HG03460 (cell line): Measurements from ENCODE around the gene EPRS1.

ENCODE experiments used
- ATAC-seq: cut with Tn5 transposase; IDR thresholded peaks from one replicate; pipeline ENCODE4 v1.9.1; 2021; ENCODE audit not compliant: unreplicated experiment

Gene EPRS1

GRCh38 chr1:220046052-220046930 is at the start of gene EPRS1:
EPRS1 (minus strand) TSS chr1:220046505; CDS start chr1:220046388, 117 bp downstream.
- ATAC-seq, result peak; percentile 99

GRCh38 chr1:220094016-220094911 is 48.0 kb upstream of the EPRS1 start, which contains the start of gene IARS2:
IARS2 (plus strand) TSS chr1:220094132; CDS start chr1:220094217, 85 bp downstream.
- peak; percentile 63 for ATAC-seq

- peak; percentile 3 for ATAC-seq
These were observed 47.2 kb upstream of the EPRS1 start for GRCh38 chr1:220093361-220094015.

GRCh38 chr1:220092694-220093093 is 46.4 kb upstream of the EPRS1 start:
- ATAC-seq, result no peak

GRCh38 chr1:220089650-220090556 is 43.6 kb upstream of the EPRS1 start, which contains the start of gene BPNT1:
BPNT1 (minus strand) TSS chr1:220089788; CDS start chr1:220079846, 9,942 bp downstream.
- peak; percentile 58 for ATAC-seq

GRCh38 chr1:220086261-220086686 is 40.0 kb upstream of the EPRS1 start:
- ATAC-seq, result peak; percentile 35

GRCh38 chr1:220084460-220084859 is 38.2 kb upstream of the EPRS1 start:
- ATAC-seq, result no peak

- ATAC-seq, result no peak
These were observed 31.6 kb upstream of the EPRS1 start for GRCh38 chr1:220077887-220078286.

GRCh38 chr1:220076861-220077762 is 30.8 kb upstream of the EPRS1 start:
- ATAC-seq, result no peak

GRCh38 chr1:220067269-220068204 is 21.2 kb upstream of the EPRS1 start:
- ATAC-seq, result no peak

- ATAC-seq, result no peak
These were observed 16.3 kb upstream of the EPRS1 start for GRCh38 chr1:220062629-220063028.

- no peak for ATAC-seq
These were observed 14.6 kb upstream of the EPRS1 start for GRCh38 chr1:220060876-220061275.

GRCh38 chr1:220056374-220056773 is 10.1 kb upstream of the EPRS1 start:
- no peak for ATAC-seq

- ATAC-seq, result no peak
These were observed 801 bp downstream of the EPRS1 start for GRCh38 chr1:220045356-220046051.

- ATAC-seq, result no peak
These were observed 1.5 kb downstream of the EPRS1 start for GRCh38 chr1:220044678-220045355.

- no peak for ATAC-seq
These were observed 2.7 kb downstream of the EPRS1 start for GRCh38 chr1:220043646-220044045.
